ENCODE data around the gene RHNO1. TPM values are rescaled to one million over a fixed set of nuclear protein-coding genes. Genes with fewer than 3 reads are reported as not detected.

The RHNO1 gene
- total and polyA plus RNA-seq, 2 of the 4 experiments (the other 2 are of a cell fraction) = 26.1 to 30.6 TPM

DNA sequence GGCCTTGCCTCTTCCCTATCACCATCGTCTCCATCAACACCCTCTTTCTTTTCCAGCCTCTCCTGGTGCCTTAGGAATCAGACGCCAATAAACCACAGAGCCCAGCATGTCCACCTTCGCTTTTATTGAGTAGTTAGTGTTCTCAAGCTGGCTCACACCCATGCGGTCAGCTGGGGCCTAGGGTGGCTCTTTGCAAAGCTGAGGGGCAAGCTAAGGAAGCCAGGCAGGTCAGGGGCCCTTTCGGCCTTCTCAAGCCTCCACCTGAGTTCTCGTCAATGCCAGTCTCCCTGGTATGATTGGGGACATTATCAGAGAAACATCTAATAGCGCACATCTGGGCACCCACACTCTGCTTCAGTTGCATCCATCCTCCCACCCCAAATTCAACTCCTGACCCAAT, 19.4 kb upstream of the RHNO1 start:
- H2AK9ac ChIP-seq (replicated peaks; ENCODE audit: low read depth, low read length, poor library complexity) = no peak overlapping the region
- H3K4me3 ChIP-seq (ENCODE audit: insufficient read depth, low read depth, low read length) = no peak overlapping the region
- H2BK5ac ChIP-seq (ENCODE audit: low read depth, low read length, poor library complexity, severe bottlenecking) = no peak overlapping the region
- dilution Hi-C loops (cut with HindIII; ENCODE audit: low sequenced_read_pairs, unreplicated experiment) (no loop called here), intact Hi-C loops (cut with micrococcal nuclease) (no loop called here), in situ Hi-C loops (cut with MboI; ENCODE audit: low sequenced_read_pairs) (loop anchor here (10.0 kb wide), 1 partner anchor 177 kb away; no protein-coding TSS in a partner anchor)
- H2BK15ac ChIP-seq (ENCODE audit: low read depth, low read length) = no peak overlapping the region
- no CpG with 5 or more reads among the region's 7 CpGs for WGBS, 2 experiments (ENCODE audit: extremely low coverage in 2 of 2, insufficient read length in 1 of 2)
- H4K91ac ChIP-seq (ENCODE audit: insufficient read depth, low read depth, low read length) = no peak overlapping the region
- no peak overlapping the region for H3K4me2 ChIP-seq (ENCODE audit: low read depth, low read length)
- H3K18ac ChIP-seq (ENCODE audit: low read depth, low read length) = no peak overlapping the region
- H3K14ac ChIP-seq (replicated peaks; ENCODE audit: low read depth, low read length) = no peak overlapping the region
- DNase-seq = no peak
- no peak overlapping the region for H3K23ac ChIP-seq (ENCODE audit: low read depth, low read length)
- no peak overlapping the region for H2AFZ ChIP-seq (replicated peaks; ENCODE audit: low read length, poor library complexity)
- H3K56ac ChIP-seq (ENCODE audit: extremely low read depth, insufficient read depth, low read length) = no peak overlapping the region
- no peak overlapping the region for H4K8ac ChIP-seq (ENCODE audit: low read depth in 2 of 2, low read length in 2 of 2)
- H3K9ac ChIP-seq (ENCODE audit: low read depth, low read length) = no peak overlapping the region
- CTCF ChIA-PET = no interaction called here
- TSS peak; percentile 32 for BruUV-seq (replicated peaks)
- H2BK120ac ChIP-seq (ENCODE audit: low read depth, low read length) = no peak overlapping the region
- H4K5ac ChIP-seq (ENCODE audit: low read depth, low read length) = no peak overlapping the region
- POLR2A ChIA-PET (ENCODE audit: unreplicated experiment) = interaction anchor here (0.7 kb wide), 1 partner anchor 30 kb away, joined by 5 read pairs; no protein-coding TSS in a partner anchor
- TF ChIP-seq FOS (IDR thresholded peaks at IDR 0.05; ENCODE audit: low read depth, low read length) (no peak), RAD21 (IDR thresholded peaks at IDR 0.05; ENCODE audit: low read length) (no peak), MAZ (IDR thresholded peaks at IDR 0.05; ENCODE audit: borderline replicate concordance, low read depth, low read length) (no peak), RCOR1 (IDR thresholded peaks at IDR 0.05; ENCODE audit: insufficient replicate concordance, low read length) (no peak), POLR2A (IDR thresholded peaks at IDR 0.05; ENCODE audit: low read depth, low read length) (no peak)
- TF ChIP-seq, protein P1, sequence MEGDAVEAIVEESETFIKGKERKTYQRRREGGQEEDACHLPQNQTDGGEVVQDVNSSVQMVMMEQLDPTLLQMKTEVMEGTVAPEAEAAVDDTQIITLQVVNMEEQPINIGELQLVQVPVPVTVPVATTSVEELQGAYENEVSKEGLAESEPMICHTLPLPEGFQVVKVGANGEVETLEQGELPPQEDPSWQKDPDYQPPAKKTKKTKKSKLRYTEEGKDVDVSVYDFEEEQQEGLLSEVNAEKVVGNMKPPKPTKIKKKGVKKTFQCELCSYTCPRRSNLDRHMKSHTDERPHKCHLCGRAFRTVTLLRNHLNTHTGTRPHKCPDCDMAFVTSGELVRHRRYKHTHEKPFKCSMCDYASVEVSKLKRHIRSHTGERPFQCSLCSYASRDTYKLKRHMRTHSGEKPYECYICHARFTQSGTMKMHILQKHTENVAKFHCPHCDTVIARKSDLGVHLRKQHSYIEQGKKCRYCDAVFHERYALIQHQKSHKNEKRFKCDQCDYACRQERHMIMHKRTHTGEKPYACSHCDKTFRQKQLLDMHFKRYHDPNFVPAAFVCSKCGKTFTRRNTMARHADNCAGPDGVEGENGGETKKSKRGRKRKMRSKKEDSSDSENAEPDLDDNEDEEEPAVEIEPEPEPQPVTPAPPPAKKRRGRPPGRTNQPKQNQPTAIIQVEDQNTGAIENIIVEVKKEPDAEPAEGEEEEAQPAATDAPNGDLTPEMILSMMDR (conservative IDR thresholded peaks at IDR 0.05; ENCODE audit: low read depth, low read length) = no peak
- TF ChIP-seq, protein P2, sequence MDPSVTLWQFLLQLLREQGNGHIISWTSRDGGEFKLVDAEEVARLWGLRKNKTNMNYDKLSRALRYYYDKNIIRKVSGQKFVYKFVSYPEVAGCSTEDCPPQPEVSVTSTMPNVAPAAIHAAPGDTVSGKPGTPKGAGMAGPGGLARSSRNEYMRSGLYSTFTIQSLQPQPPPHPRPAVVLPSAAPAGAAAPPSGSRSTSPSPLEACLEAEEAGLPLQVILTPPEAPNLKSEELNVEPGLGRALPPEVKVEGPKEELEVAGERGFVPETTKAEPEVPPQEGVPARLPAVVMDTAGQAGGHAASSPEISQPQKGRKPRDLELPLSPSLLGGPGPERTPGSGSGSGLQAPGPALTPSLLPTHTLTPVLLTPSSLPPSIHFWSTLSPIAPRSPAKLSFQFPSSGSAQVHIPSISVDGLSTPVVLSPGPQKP (IDR thresholded peaks at IDR 0.05; ENCODE audit: borderline replicate concordance, low read depth, low read length) = no peak
- H2BK20ac ChIP-seq (ENCODE audit: low read depth, low read length) = no peak overlapping the region
- no peak overlapping the region for H3K4ac ChIP-seq (ENCODE audit: low read depth, low read length)
- no peak overlapping the region for H3K27ac ChIP-seq (ENCODE audit: insufficient read depth, low read length)
- H3K4me1 ChIP-seq (ENCODE audit: control insufficient read depth, insufficient read depth, low read length) = no peaks in the 10 kb centered on the region
- H2AK5ac ChIP-seq (ENCODE audit: low read depth, low read length) = no peak overlapping the region
- H3K79me1 ChIP-seq (ENCODE audit: low read depth in 1 of 2, low read length in 2 of 2) = no peaks in the 10 kb centered on the region
- H3K9me3 ChIP-seq (ENCODE audit: control insufficient read depth, insufficient read depth, low read length) = no peaks in the 10 kb centered on the region
- H3K36me3 ChIP-seq (ENCODE audit: control insufficient read depth, insufficient read depth, low read length) = peaks cover 6% of the 10 kb centered on the region
- H4K20me1 ChIP-seq (ENCODE audit: insufficient read depth, low read length) = no peaks in the 10 kb centered on the region
- H3K27me3 ChIP-seq (ENCODE audit: control insufficient read depth, insufficient read depth, low read length) = no peaks in the 10 kb centered on the region
- H3K9me1 ChIP-seq (ENCODE audit: insufficient read depth, low read length) = no peaks in the 10 kb centered on the region
- ATAC-seq (ENCODE audit: low read depth) = no peak

All from IMR-90 (cell line).